Muscle layer of colon (tissue), 2 donors: ENCODE data around the gene GFM1.

Source experiments
- H3K27ac ChIP-seq: one replicate; pipeline ENCODE4 v1.7.0; 2013; ENCODE audit warnings: low read depth, mild to moderate bottlenecking, low read length, moderate library complexity
- H3K27me3 ChIP-seq, 2 donors: one replicate each; pipeline ENCODE4 v1.7.0; 2013; ENCODE audit warnings: low read length in 2 of 2, mild to moderate bottlenecking in 2 of 2; ENCODE audit not compliant: insufficient read depth in 2 of 2, control insufficient read depth in 1 of 2
- H3K36me3 ChIP-seq: one replicate; pipeline ENCODE4 v1.7.0; 2013; ENCODE audit warnings: mild to moderate bottlenecking, low read length; ENCODE audit not compliant: insufficient read depth
- H3K4me1 ChIP-seq: one replicate; pipeline ENCODE4 v1.7.0; 2013; ENCODE audit warnings: mild to moderate bottlenecking, low read length; ENCODE audit not compliant: insufficient read depth
- H3K4me3 ChIP-seq, 2 donors: one replicate each; pipeline ENCODE4 v1.7.0; 2013; ENCODE audit warnings: low read length in 2 of 2, low read depth in 1 of 2, mild to moderate bottlenecking in 1 of 2, moderate library complexity in 1 of 2
- H3K9ac ChIP-seq: one replicate; pipeline ENCODE4 v1.7.0; 2013; ENCODE audit warnings: low read length
- H3K9me3 ChIP-seq: one replicate; pipeline ENCODE4 v1.7.0; 2013; ENCODE audit warnings: mild to moderate bottlenecking, low read length
- donor health status: abdominal sarcoma.
- donor health status: Adenocarcinoma of cecum.

The GFM1 gene

GRCh38 chr3:158728851-158729250, 84.5 kb downstream of the GFM1 start:
- Histone ChIP-seq H3K36me3 (no peaks in the 10 kb centered on the region), H3K27me3 (no peaks in the 10 kb centered on the region), H3K4me3 (no peak overlapping the region), H3K4me1 (peaks cover 42% of the 10 kb centered on the region), H3K9me3 (no peaks in the 10 kb centered on the region), H3K27ac (no peak overlapping the region), H3K9ac (no peak overlapping the region)

GRCh38 chr3:158731486-158731885, 87.2 kb downstream of the GFM1 start:
- Histone ChIP-seq H3K27ac (peak overlapping the region; percentile 78), H3K9me3 (no peaks in the 10 kb centered on the region), H3K36me3 (no peaks in the 10 kb centered on the region), H3K9ac (peak overlapping the region; percentile 29), H3K4me1 (peaks cover 18% of the 10 kb centered on the region), H3K27me3 (no peaks in the 10 kb centered on the region), H3K4me3 (peak overlapping the region; percentile 73 to 84)

DNA sequence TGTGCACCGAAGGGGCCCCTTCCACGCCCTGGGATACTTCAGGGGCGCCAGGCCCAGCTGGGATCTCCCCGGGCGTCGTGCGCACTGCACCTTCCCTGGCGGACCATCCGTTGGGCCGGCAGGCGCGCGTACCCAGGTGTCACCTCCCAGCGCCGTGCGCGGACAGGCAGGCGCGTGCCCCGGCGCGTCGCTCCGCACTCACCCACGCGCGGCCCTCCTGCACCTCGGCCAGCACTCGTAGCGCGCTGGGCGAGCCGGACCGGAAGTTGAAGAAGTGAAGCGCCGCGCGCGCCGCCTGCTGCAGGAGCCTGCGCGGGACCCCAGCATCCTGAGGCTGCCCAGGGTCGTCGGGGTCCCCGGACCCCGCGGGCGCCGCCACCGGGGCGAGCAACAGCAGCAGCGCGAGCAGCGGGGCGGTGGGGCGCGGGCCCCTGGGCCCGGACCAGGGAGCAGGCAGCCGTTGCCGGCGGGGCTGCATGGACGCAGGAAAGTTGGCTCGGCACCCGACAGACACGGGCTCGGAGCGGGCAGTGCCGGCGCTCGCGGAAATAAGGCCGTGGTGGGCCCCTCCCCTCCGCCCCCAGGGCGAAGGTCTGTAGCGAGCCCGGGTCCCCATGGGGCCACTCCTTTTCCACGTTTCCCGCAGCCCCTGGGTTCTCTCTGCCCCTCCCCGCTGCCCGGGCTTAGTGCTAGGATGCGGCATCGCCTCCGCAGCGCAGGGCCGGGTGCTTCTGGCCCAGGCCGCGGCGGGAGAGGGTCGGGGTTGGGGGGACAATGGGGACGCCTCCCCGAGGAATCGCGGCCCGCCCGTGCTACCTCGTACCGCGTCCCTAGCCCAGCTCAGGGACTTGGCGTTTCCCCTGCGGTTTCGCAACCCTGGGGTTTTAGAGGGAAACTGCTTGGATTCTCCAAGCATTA, 87.9 kb downstream of the GFM1 start, which contains the start of gene RARRES1:
TSS of gene RARRES1 (minus strand) at position 520 of the 918 bp plus-strand sequence. CDS start at position 478, 42 bp downstream.
- no peaks in the 10 kb centered on the region for H3K9me3 ChIP-seq
- H3K4me3 ChIP-seq = peak within 1 kb of the TSS; percentile 73 to 84
- H3K9ac ChIP-seq = peak within 1 kb of the TSS; percentile 37
- H3K27me3 ChIP-seq = no peaks in the 10 kb centered on the region
- H3K4me1 ChIP-seq = peaks cover 17% of the 10 kb centered on the region
- H3K27ac ChIP-seq = peak within 1 kb of the TSS; percentile 78
- peaks cover 4% of the 10 kb centered on the region for H3K36me3 ChIP-seq

DNA sequence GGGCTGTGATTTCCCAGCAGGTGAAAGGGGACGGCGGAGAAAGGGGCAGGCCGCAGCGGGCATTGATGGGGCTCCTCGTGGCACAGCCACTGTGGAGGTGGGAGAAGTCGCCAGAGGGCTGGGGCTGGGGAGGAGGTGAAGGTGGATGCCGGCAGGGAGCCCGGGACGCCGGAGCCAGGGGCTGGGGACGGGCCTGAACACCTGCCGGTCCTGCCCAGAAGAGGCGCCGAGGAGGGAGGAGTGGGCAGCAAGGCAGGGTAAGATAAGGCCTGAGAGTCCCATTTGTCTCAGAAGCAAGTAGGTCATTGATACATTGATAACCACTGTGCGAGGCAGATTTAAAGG, 88.5 kb downstream of the GFM1 start:
- H3K36me3 ChIP-seq = peaks cover 4% of the 10 kb centered on the region
- peak overlapping the region; percentile 37 for H3K9ac ChIP-seq
- peak overlapping the region; percentile 73 to 84 for H3K4me3 ChIP-seq
- H3K9me3 ChIP-seq = no peaks in the 10 kb centered on the region
- H3K27me3 ChIP-seq = no peaks in the 10 kb centered on the region
- H3K27ac ChIP-seq = peak overlapping the region; percentile 65
- H3K4me1 ChIP-seq = peaks cover 13% of the 10 kb centered on the region

DNA sequence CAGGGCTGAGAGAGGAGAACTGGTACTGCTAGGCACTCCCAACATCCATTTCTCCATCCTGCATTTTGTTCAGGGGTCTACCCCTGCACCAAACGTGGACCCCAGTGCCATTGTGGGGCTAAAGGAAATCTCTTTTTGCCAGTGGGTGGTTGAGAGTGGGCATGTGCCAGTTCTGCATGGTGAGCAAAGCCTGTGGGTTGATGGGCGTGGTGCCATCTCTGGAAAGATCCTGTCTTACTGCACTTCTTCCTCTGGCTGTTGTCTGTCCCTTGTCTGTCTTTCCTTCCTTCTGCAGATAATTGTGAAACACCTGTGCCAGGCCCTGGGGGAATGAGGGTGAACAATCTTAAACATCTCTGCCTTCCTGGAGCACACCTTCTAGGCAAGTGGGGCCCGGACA, 89.3 kb downstream of the GFM1 start:
- H3K27me3 ChIP-seq = no peaks in the 10 kb centered on the region
- peaks cover 4% of the 10 kb centered on the region for H3K36me3 ChIP-seq
- no peak overlapping the region for H3K27ac ChIP-seq
- no peak overlapping the region for H3K9ac ChIP-seq
- peaks cover 13% of the 10 kb centered on the region for H3K4me1 ChIP-seq
- H3K4me3 ChIP-seq = no peak overlapping the region
- H3K9me3 ChIP-seq = no peaks in the 10 kb centered on the region

DNA sequence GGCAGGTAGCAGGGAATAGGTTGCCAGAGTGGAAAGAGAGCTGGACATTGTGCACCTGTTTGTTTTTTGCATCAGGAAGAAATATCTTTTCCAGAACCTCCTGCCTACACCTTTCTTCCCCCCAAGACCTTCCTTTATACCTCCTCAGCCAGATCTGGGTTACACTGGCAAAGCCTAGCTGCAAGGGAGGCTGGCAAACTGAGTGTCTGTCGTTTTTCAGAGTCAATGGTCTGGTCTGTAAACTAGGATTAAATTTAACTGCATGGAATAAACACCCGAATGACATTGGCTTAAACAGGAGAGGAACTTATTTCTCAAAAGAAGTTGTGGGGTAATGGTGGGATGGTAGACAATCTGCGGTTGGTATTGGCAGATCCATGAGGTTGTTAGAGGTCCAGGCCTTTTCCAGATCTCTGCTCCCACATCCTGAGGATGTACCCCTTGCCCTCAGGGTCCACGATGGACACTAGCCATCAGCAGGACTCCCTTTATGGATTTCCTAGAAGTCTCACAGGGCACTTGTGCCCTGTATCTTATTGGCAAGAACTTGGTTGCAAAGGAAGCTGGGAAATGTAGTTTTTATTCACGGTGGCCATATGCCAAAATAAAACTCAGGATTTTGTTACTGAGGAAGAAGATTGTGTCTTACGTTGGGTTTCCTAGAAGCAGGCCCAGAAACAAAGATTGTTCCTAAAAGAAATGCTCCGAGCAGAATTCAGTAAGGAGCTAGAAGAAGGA, 91.1 kb downstream of the GFM1 start:
- Histone ChIP-seq H3K36me3 (peaks cover 4% of the 10 kb centered on the region), H3K9me3 (no peaks in the 10 kb centered on the region), H3K27ac (no peak overlapping the region)

DNA sequence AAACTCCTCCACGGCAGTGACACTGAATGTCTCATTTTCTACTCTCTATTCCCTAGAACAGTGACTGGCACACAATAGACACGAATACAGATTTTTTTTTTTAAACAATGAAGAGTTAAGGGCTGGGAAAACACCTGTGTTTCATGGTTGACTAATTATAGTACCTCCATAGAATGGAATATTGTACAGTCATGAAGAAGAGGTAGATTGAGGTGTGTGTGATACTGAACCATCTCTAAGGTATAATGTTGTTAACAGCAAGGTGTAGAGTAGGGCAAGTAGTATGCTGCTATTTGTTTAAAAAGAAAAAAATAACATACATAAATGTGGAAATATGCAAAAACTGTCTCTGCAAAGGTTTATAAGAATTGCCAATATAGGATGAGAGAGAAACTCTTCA, 93.1 kb downstream of the GFM1 start:
- Histone ChIP-seq H3K27me3 (no peaks in the 10 kb centered on the region), H3K9me3 (no peaks in the 10 kb centered on the region), H3K4me1 (peaks cover 4% of the 10 kb centered on the region), H3K9ac (no peak overlapping the region), H3K36me3 (peaks cover 4% of the 10 kb centered on the region), H3K27ac (no peak overlapping the region), H3K4me3 (no peak overlapping the region)

More for the DNA sequence above, 91.1 kb downstream of the GFM1 start:
- no peaks in the 10 kb centered on the region for H3K27me3 ChIP-seq
- H3K4me1 ChIP-seq = peaks cover 13% of the 10 kb centered on the region
- H3K4me3 ChIP-seq = no peak overlapping the region
- no peak overlapping the region for H3K9ac ChIP-seq

GRCh38 chr3:158737976-158738615, 93.8 kb downstream of the GFM1 start:
- H3K4me1 ChIP-seq = no peaks in the 10 kb centered on the region
- H3K9me3 ChIP-seq = no peaks in the 10 kb centered on the region
- H3K27ac ChIP-seq = no peak overlapping the region

DNA sequence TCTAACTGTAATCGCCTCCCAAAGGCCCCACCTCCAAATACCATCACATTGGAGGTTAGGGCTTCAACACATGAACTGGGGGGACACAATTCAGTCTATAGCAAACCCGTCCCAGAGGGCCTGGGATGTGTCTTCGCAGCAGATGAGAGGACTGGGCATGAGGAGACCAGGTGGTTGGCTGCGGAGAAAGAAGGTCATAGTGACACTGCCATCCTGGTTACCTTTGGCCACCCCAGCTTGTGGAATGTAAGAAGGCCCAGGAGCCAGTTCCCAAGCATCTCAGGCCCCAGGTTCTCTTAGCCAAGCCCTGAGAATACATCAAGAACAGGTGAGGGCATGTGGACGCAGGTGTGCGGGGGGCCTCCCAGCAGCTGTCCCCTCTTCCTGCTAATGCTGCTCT, 94.3 kb downstream of the GFM1 start:
- no peak overlapping the region for H3K27ac ChIP-seq
- H3K9ac ChIP-seq = no peak overlapping the region
- H3K27me3 ChIP-seq = no peaks in the 10 kb centered on the region
- H3K36me3 ChIP-seq = peaks cover 7% of the 10 kb centered on the region
- H3K4me1 ChIP-seq = no peaks in the 10 kb centered on the region
- no peaks in the 10 kb centered on the region for H3K9me3 ChIP-seq
- no peak overlapping the region for H3K4me3 ChIP-seq

More at GRCh38 chr3:158737976-158738615, 93.8 kb downstream of the GFM1 start:
- Histone ChIP-seq H3K4me3 (no peak overlapping the region), H3K36me3 (peaks cover 4% of the 10 kb centered on the region), H3K9ac (no peak overlapping the region), H3K27me3 (no peaks in the 10 kb centered on the region)

- no peaks in the 10 kb centered on the region for H3K4me1 ChIP-seq
- H3K4me3 ChIP-seq = no peak overlapping the region
- H3K9ac ChIP-seq = no peak overlapping the region
- H3K27ac ChIP-seq = no peak overlapping the region
- H3K36me3 ChIP-seq = peaks cover 12% of the 10 kb centered on the region
- H3K27me3 ChIP-seq = no peaks in the 10 kb centered on the region
- H3K9me3 ChIP-seq = no peaks in the 10 kb centered on the region
Observed at GRCh38 chr3:158739078-158739477, 94.8 kb downstream of the GFM1 start.

- H3K4me1 ChIP-seq = no peaks in the 10 kb centered on the region
- no peak overlapping the region for H3K4me3 ChIP-seq
- peaks cover 17% of the 10 kb centered on the region for H3K36me3 ChIP-seq
- H3K9me3 ChIP-seq = no peaks in the 10 kb centered on the region
- no peak overlapping the region for H3K9ac ChIP-seq
- H3K27me3 ChIP-seq = no peaks in the 10 kb centered on the region
- H3K27ac ChIP-seq = no peak overlapping the region
Observed at GRCh38 chr3:158739661-158740060, 95.3 kb downstream of the GFM1 start.
